Measurements from ENCODE around the gene DTWD1. TPM values are rescaled to one million over a fixed set of nuclear protein-coding genes. Genes with fewer than 3 reads are reported as not detected.

The DTWD1 gene
- total RNA-seq, 1 donor from 2014 or later = 31.8 TPM

DNA sequence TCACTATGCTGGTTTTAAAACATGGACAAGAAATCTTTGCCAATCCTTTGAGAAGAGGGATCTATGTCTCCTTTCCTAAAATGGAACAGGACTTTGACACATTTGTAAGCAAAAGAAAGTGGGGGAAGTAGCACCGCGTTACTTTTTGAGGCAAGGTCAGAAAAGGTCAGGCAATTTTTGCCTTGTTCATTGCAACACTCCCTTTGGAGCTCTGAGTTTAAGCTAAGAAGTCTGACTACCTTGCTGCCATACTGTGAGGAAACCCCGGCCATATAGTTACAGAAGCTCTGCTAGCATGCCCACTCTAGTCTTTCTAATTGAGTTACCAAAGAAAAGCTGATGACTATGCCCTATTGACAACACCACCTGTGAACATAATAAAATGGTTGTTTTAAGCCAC lies 1.6 kb upstream of the DTWD1 start:
- H3K4me3 ChIP-seq (ENCODE audit: low read length in 3 of 3) = peak overlapping the region in 2 of 3 donors; percentile 25 to 86
- H3K27ac ChIP-seq (ENCODE audit: low read depth, low read length) = no peak overlapping the region
- no peaks in the 10 kb centered on the region for H3K9me3 ChIP-seq (ENCODE audit: control insufficient read depth in 3 of 3, low read length in 3 of 3)
- peaks cover 2 to 11% (median 9%) of the 10 kb centered on the region in 3 donors for H3K4me1 ChIP-seq (ENCODE audit: control insufficient read depth in 3 of 3, insufficient read depth in 3 of 3, low read length in 3 of 3)
- no peaks in the 10 kb centered on the region for H3K27me3 ChIP-seq (ENCODE audit: control insufficient read depth in 3 of 3, insufficient read depth in 3 of 3, low read length in 3 of 3)
- peaks cover 0 to 6% (median 0%) of the 10 kb centered on the region in 3 donors for H3K36me3 ChIP-seq (ENCODE audit: control insufficient read depth in 3 of 3, insufficient read depth in 3 of 3, low read length in 3 of 3)
- peak overlapping the region in 1 of 3 donors; percentile 93 for H3K9ac ChIP-seq (ENCODE audit: low read depth in 1 of 3, low read length in 3 of 3)

GRCh38 chr15:49620199-49620598 lies 649 bp upstream of the DTWD1 start:
- Histone ChIP-seq H3K4me1 (ENCODE audit: control insufficient read depth in 3 of 3, insufficient read depth in 3 of 3, low read length in 3 of 3) (peaks cover 2 to 11% (median 9%) of the 10 kb centered on the region in 3 donors), H3K27ac (ENCODE audit: low read depth, low read length) (peak overlapping the region; percentile 92), H3K9me3 (ENCODE audit: control insufficient read depth in 3 of 3, low read length in 3 of 3) (no peaks in the 10 kb centered on the region), H3K27me3 (ENCODE audit: control insufficient read depth in 3 of 3, insufficient read depth in 3 of 3, low read length in 3 of 3) (no peaks in the 10 kb centered on the region), H3K9ac (ENCODE audit: low read depth in 1 of 3, low read length in 3 of 3) (peak overlapping the region; percentile 91 to 93 (median 93)), H3K36me3 (ENCODE audit: control insufficient read depth in 3 of 3, insufficient read depth in 3 of 3, low read length in 3 of 3) (peaks cover 0 to 2% (median 0%) of the 10 kb centered on the region in 3 donors), H3K4me3 (ENCODE audit: low read length in 3 of 3) (peak overlapping the region; percentile 83 to 89 (median 86))

- peak overlapping the region; percentile 93 to 96 (median 93) for H3K9ac ChIP-seq (ENCODE audit: low read depth in 1 of 3, low read length in 3 of 3)
- peak overlapping the region; percentile 79 to 89 (median 86) for H3K4me3 ChIP-seq (ENCODE audit: low read length in 3 of 3)
- H3K9me3 ChIP-seq (ENCODE audit: control insufficient read depth in 3 of 3, low read length in 3 of 3) = no peaks in the 10 kb centered on the region
- peaks cover 6 to 12% (median 6%) of the 10 kb centered on the region in 3 donors for H3K36me3 ChIP-seq (ENCODE audit: control insufficient read depth in 3 of 3, insufficient read depth in 3 of 3, low read length in 3 of 3)
- no peaks in the 10 kb centered on the region for H3K27me3 ChIP-seq (ENCODE audit: control insufficient read depth in 3 of 3, insufficient read depth in 3 of 3, low read length in 3 of 3)
- peaks cover 2 to 11% (median 9%) of the 10 kb centered on the region in 3 donors for H3K4me1 ChIP-seq (ENCODE audit: control insufficient read depth in 3 of 3, insufficient read depth in 3 of 3, low read length in 3 of 3)
- H3K27ac ChIP-seq (ENCODE audit: low read depth, low read length) = peak overlapping the region; percentile 92
Measured at GRCh38 chr15:49621401-49621811, 558 bp downstream of the DTWD1 start.

- no peaks in the 10 kb centered on the region for H3K9me3 ChIP-seq (ENCODE audit: control insufficient read depth in 3 of 3, low read length in 3 of 3)
- peaks cover 2 to 11% (median 9%) of the 10 kb centered on the region in 3 donors for H3K4me1 ChIP-seq (ENCODE audit: control insufficient read depth in 3 of 3, insufficient read depth in 3 of 3, low read length in 3 of 3)
- peak overlapping the region; percentile 93 to 96 (median 93) for H3K9ac ChIP-seq (ENCODE audit: low read depth in 1 of 3, low read length in 3 of 3)
- no peaks in the 10 kb centered on the region for H3K27me3 ChIP-seq (ENCODE audit: control insufficient read depth in 3 of 3, insufficient read depth in 3 of 3, low read length in 3 of 3)
- peak overlapping the region; percentile 92 for H3K27ac ChIP-seq (ENCODE audit: low read depth, low read length)
- H3K4me3 ChIP-seq (ENCODE audit: low read length in 3 of 3) = peak overlapping the region; percentile 79 to 89 (median 86)
- H3K36me3 ChIP-seq (ENCODE audit: control insufficient read depth in 3 of 3, insufficient read depth in 3 of 3, low read length in 3 of 3) = peaks cover 6 to 12% (median 6%) of the 10 kb centered on the region in 3 donors
Measured at GRCh38 chr15:49621887-49622286, 1.0 kb downstream of the DTWD1 start.

GRCh38 chr15:49622561-49622960 lies 1.7 kb downstream of the DTWD1 start:
- Histone ChIP-seq H3K9ac (ENCODE audit: low read depth in 1 of 3, low read length in 3 of 3) (no peak overlapping the region), H3K4me3 (ENCODE audit: low read length in 3 of 3) (no peak overlapping the region)

DNA sequence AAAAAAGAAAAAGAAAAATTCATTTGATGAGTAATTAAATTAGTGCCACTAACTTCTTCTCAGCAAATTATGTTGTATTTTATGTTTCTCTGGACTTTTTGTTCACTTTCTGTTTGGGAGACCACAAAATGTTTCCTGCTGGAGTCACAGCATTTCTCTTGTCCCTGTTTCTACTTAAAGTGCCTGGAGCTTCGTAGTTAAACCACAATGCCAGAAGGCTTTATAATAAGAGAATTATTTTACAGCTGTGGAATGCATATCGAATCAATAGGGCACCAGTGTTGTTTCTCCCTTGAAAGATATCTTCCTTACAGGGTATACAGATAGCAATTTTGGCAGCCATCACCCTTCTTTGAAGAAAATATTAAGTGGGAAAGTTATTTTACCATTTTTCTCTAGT lies 3.2 kb downstream of the DTWD1 start:
- Histone ChIP-seq H3K4me1 (ENCODE audit: control insufficient read depth in 3 of 3, insufficient read depth in 3 of 3, low read length in 3 of 3) (peaks cover 2 to 11% (median 9%) of the 10 kb centered on the region in 3 donors), H3K36me3 (ENCODE audit: control insufficient read depth in 3 of 3, insufficient read depth in 3 of 3, low read length in 3 of 3) (peaks cover 6 to 21% (median 15%) of the 10 kb centered on the region in 3 donors), H3K27ac (ENCODE audit: low read depth, low read length) (no peak overlapping the region), H3K27me3 (ENCODE audit: control insufficient read depth in 3 of 3, insufficient read depth in 3 of 3, low read length in 3 of 3) (no peaks in the 10 kb centered on the region), H3K9me3 (ENCODE audit: control insufficient read depth in 3 of 3, low read length in 3 of 3) (no peaks in the 10 kb centered on the region), H3K9ac (ENCODE audit: low read depth in 1 of 3, low read length in 3 of 3) (peak overlapping the region in 1 of 3 donors; percentile 29), H3K4me3 (ENCODE audit: low read length in 3 of 3) (no peak overlapping the region)

More at GRCh38 chr15:49622561-49622960, 1.7 kb downstream of the DTWD1 start:
- Histone ChIP-seq H3K27me3 (ENCODE audit: control insufficient read depth in 3 of 3, insufficient read depth in 3 of 3, low read length in 3 of 3) (no peaks in the 10 kb centered on the region), H3K9me3 (ENCODE audit: control insufficient read depth in 3 of 3, low read length in 3 of 3) (no peaks in the 10 kb centered on the region), H3K27ac (ENCODE audit: low read depth, low read length) (no peak overlapping the region), H3K4me1 (ENCODE audit: control insufficient read depth in 3 of 3, insufficient read depth in 3 of 3, low read length in 3 of 3) (peaks cover 2 to 11% (median 9%) of the 10 kb centered on the region in 3 donors), H3K36me3 (ENCODE audit: control insufficient read depth in 3 of 3, insufficient read depth in 3 of 3, low read length in 3 of 3) (peaks cover 6 to 15% (median 9%) of the 10 kb centered on the region in 3 donors)

DNA sequence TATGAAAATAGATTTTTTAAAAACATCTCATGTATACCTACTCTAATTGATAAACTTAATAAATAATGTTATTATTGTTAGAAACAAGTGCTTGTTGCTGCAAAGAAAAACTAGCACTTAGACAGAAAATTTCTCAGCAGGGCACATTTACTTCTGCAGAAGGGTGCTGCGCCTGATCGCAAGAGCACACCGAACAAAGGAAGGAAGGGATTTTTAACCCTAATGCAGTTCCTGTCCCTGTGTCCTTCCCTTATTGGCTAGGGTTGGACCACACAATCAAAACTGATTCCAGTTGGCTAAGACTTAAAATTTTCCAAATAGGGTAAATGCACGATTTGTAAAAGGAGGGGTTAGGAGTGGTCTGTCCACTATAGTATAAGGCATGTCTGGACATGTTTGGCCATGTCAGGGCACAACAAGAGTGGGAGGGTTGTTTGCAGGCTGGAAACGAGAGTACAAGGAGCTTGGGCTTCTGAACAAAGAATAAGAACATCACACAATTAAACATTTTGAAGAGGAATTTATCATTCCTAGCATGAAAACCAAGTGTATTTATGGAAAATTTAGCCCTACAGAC lies 4.7 kb downstream of the DTWD1 start:
- no peak overlapping the region for H3K9ac ChIP-seq (ENCODE audit: low read depth in 1 of 3, low read length in 3 of 3)
- H3K36me3 ChIP-seq (ENCODE audit: control insufficient read depth in 3 of 3, insufficient read depth in 3 of 3, low read length in 3 of 3) = peaks cover 6 to 24% (median 15%) of the 10 kb centered on the region in 3 donors
- H3K4me1 ChIP-seq (ENCODE audit: control insufficient read depth in 3 of 3, insufficient read depth in 3 of 3, low read length in 3 of 3) = peaks cover 2 to 8% (median 3%) of the 10 kb centered on the region in 3 donors
- no peak overlapping the region for H3K27ac ChIP-seq (ENCODE audit: low read depth, low read length)
- no peak overlapping the region for H3K4me3 ChIP-seq (ENCODE audit: low read length in 3 of 3)
- no peaks in the 10 kb centered on the region for H3K9me3 ChIP-seq (ENCODE audit: control insufficient read depth in 3 of 3, low read length in 3 of 3)
- no peaks in the 10 kb centered on the region for H3K27me3 ChIP-seq (ENCODE audit: control insufficient read depth in 3 of 3, insufficient read depth in 3 of 3, low read length in 3 of 3)

DNA sequence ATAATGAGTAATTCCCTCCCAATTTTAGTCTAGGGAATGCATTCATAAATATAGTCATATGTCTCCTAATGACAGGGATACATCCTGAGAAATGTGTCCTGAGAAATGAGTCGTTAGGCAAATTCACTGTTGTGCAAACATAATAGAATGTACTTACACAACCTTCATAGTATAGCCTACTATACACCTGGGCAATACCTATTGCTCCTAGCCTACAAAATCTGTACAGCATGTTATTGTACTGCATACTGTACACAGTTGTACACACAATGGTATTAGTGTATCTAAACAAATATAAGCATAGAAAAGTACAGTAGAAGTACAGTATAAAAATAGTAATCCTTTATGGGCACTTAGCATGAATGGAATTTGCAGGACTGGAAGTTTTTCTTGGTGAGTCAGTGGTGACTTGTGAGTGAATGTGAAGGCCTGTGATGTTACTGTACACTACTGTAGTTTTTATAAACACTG lies 6.6 kb downstream of the DTWD1 start:
- Histone ChIP-seq H3K9me3 (ENCODE audit: control insufficient read depth in 3 of 3, low read length in 3 of 3) (no peaks in the 10 kb centered on the region), H3K4me1 (ENCODE audit: control insufficient read depth in 3 of 3, insufficient read depth in 3 of 3, low read length in 3 of 3) (peaks cover under 1 to 3% (median 2%) of the 10 kb centered on the region in 3 donors), H3K4me3 (ENCODE audit: low read length in 3 of 3) (no peak overlapping the region), H3K27me3 (ENCODE audit: control insufficient read depth in 3 of 3, insufficient read depth in 3 of 3, low read length in 3 of 3) (no peaks in the 10 kb centered on the region), H3K36me3 (ENCODE audit: control insufficient read depth in 3 of 3, insufficient read depth in 3 of 3, low read length in 3 of 3) (peaks cover 6 to 28% (median 15%) of the 10 kb centered on the region in 3 donors), H3K9ac (ENCODE audit: low read depth in 1 of 3, low read length in 3 of 3) (no peak overlapping the region), H3K27ac (ENCODE audit: low read depth, low read length) (no peak overlapping the region)

DNA sequence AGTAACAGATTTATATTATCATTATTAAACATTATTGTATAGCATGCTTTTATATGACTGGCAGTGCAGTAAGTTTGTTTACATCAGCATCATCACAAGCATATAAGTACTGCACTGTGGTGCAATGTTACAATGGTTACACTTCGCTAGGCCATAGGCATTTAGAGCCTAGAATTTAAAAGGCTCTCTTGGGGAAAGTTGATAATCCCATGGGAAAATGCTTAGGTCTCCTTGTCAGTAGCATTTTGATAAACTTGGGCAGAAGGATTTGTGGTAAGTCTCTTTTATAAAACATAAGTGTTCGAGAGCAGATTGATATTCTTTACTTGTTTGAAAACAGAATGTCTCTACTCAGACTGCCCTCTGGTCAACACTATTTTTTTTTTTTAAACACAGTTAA lies 7.5 kb downstream of the DTWD1 start:
- Histone ChIP-seq H3K9me3 (ENCODE audit: control insufficient read depth in 3 of 3, low read length in 3 of 3) (no peaks in the 10 kb centered on the region), H3K27me3 (ENCODE audit: control insufficient read depth in 3 of 3, insufficient read depth in 3 of 3, low read length in 3 of 3) (no peaks in the 10 kb centered on the region), H3K27ac (ENCODE audit: low read depth, low read length) (no peak overlapping the region), H3K4me1 (ENCODE audit: control insufficient read depth in 3 of 3, insufficient read depth in 3 of 3, low read length in 3 of 3) (peaks cover 0 to 3% (median 0%) of the 10 kb centered on the region in 3 donors), H3K4me3 (ENCODE audit: low read length in 3 of 3) (no peak overlapping the region), H3K9ac (ENCODE audit: low read depth in 1 of 3, low read length in 3 of 3) (no peak overlapping the region), H3K36me3 (ENCODE audit: control insufficient read depth in 3 of 3, insufficient read depth in 3 of 3, low read length in 3 of 3) (peaks cover 6 to 28% (median 15%) of the 10 kb centered on the region in 3 donors)

GRCh38 chr15:49637857-49638256 lies 17.0 kb downstream of the DTWD1 start:
- H3K4me3 ChIP-seq (ENCODE audit: low read length in 3 of 3) = no peak overlapping the region
- H3K27ac ChIP-seq (ENCODE audit: low read depth, low read length) = no peak overlapping the region
- peaks cover 0 to 13% (median 13%) of the 10 kb centered on the region in 3 donors for H3K36me3 ChIP-seq (ENCODE audit: control insufficient read depth in 3 of 3, insufficient read depth in 3 of 3, low read length in 3 of 3)
- H3K9ac ChIP-seq (ENCODE audit: low read depth in 1 of 3, low read length in 3 of 3) = no peak overlapping the region
- H3K4me1 ChIP-seq (ENCODE audit: control insufficient read depth in 3 of 3, insufficient read depth in 3 of 3, low read length in 3 of 3) = no peaks in the 10 kb centered on the region
- no peaks in the 10 kb centered on the region for H3K27me3 ChIP-seq (ENCODE audit: control insufficient read depth in 3 of 3, insufficient read depth in 3 of 3, low read length in 3 of 3)
- H3K9me3 ChIP-seq (ENCODE audit: control insufficient read depth in 3 of 3, low read length in 3 of 3) = no peaks in the 10 kb centered on the region
